GM19023 (cell line): ENCODE measurements around the gene TTLL3.

Experiments used
- ATAC-seq: cut with Tn5 transposase; IDR thresholded peaks from one replicate; pipeline ENCODE4 v1.9.1; 2021; ENCODE audit warnings: mild to moderate bottlenecking, moderate library complexity; ENCODE audit not compliant: unreplicated experiment

TTLL3 gene

DNA sequence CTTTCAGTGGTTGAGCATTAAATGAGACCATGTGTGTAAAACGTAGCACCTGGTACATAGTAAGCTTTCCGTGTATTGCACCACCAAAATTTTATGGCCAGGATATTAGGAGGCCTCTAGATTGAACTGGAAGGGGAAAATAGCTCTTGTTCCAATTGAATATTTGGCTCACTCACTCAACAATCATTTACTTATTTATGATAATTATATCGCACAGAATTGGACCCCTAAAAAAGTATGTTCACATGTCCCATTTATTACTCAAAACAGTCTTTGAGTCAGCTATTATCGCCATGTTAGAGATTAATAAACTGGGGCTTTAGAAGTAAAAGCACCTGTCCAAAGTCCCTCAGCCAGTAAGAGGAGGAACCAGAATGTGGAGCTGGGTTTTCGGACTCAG, 5.1 kb upstream of the TTLL3 start:
- ATAC-seq, result no peak

GRCh38 chr3:9806137-9806536, 3.9 kb upstream of the TTLL3 start:
- ATAC-seq, result no peak

GRCh38 chr3:9806688-9807589, 3.1 kb upstream of the TTLL3 start:
- no peak for ATAC-seq

- ATAC-seq, result no peak
These were observed 2.1 kb upstream of the TTLL3 start for GRCh38 chr3:9807981-9808344.

DNA sequence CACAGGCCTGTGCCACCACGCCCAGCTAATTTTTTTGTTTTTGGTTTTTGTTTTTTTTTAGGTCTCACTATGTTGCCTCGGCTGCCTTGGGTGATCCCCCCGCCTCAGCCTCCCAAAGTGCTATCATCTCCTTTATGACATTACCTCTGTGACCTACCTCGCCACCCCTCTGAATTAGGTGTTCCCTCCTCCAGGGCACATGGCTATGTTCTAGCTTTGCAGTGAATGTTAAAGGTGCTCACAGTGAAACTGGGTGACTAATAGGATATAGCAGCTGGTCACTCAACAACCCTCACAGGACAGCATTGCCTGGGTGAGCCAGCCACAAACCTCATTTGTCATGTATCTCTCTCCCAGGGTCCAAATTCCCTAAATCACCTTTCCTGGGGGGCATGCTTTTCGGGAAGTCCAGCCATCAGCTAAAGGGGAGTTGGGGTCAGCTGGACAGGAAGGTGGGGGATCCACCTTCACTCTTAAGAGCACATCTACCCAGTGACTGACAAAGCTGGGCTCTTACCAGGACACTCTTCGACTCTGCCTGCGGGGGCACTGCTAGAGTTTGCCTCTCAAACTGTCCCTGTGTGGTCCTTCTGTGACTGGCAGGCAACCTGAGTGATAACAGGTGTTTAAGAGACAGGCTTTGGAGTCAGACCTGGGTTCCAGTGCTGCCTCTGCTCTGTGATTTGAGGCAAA, 1.6 kb upstream of the TTLL3 start:
- peak; percentile 54 for ATAC-seq

DNA sequence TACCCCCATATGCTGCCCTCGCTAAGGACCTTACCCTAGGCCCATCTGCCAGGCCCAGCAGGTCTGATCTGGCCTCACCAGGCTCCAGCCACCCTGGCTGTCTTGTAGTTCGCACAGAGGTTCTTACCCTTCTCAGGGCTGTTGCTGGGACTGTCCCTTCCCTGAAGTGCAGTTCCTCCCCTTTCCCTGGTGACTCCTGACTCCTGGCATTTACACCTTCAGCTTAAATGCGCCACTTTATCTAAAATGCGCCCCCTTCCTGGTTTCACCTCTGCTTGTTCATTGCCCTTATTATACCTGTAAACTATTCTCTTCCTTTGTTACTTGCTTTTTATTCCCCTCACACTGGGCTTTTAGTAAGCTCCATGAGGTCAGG, 835 bp upstream of the TTLL3 start:
- ATAC-seq, result no peak

- no peak for ATAC-seq
These were observed 340 bp downstream of the TTLL3 start for GRCh38 chr3:9810433-9810770.

DNA sequence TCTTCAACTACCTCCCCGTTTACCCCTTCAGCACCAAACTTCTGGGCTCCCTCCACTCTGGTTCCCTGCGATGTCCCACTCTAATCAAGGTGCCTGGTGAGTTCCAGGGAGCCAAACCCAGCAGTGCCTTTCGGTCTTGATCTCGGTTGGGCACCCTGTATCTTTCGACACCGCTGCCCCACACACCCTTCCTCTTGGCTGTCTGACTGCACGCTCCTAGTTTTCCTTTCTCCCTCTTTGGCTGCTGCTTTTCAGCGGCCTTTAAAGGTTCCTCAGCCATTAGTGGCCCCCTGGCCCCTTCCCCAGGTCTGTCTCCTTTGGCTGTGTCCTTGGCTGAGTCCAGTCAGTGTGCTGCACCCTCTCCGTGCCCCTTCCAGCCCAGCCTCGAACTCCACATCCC, 784 bp downstream of the TTLL3 start:
- no peak for ATAC-seq

- ATAC-seq, result no peak
These were observed 2.9 kb downstream of the TTLL3 start for GRCh38 chr3:9812870-9813483.

DNA sequence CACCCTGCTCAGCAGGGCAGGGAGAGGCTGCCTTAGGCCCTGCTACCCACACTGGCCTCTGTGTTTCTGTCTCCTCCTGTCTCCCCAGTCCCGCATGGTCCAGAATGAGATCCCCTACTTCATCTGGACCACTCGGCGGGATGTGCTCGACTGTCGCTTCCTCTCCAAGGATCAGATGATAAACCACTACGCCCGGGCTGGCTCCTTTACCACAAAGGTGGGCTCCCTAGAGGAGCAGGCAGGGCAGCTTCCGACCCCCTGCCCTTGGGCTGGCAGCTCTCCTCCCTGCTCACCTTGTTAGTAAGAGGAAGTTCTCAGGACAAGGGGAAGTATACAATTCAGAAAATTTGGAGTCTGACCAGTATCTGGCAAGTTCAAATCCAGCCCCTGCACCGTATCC, 5.9 kb downstream of the TTLL3 start:
- no peak for ATAC-seq

DNA sequence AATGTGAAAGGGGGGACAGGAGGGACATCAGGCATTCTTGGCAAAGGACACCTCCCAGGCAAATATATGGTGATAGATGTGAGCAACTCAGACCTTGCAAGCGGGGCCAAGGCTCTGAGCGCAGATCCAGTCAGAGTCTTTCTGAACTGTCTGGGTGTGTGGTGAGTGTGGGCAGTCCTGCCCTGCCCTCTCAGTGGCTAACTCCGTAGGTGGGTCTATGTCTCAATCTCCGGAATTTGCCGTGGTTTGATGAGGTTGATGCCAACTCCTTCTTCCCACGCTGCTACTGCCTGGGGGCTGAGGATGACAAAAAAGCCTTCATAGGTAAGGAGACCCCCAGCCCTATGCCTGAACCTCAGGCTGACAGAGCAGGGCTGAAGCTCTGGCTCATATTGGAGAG, 7.4 kb downstream of the TTLL3 start:
- no peak for ATAC-seq

- no peak for ATAC-seq
These were observed 8.7 kb downstream of the TTLL3 start for GRCh38 chr3:9818666-9819335.

DNA sequence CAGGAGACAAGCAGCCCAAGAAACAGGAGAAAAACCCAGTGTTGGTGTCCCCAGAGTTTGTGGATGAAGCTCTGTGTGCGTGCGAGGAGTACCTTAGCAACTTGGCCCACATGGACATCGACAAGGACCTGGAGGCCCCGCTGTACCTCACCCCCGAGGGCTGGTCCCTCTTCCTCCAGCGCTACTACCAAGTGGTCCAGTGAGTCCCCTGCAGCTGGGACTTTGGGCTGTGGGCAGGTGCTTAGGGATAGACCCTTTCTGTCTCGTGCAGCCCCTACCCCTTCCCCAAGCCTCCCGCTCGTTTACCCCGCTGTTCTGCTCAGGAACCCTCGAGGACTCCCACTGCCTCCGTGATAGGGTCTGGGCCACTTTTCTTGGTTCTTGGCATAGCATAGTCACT, 10.5 kb downstream of the TTLL3 start:
- ATAC-seq, result no peak

- ATAC-seq, result no peak
These were observed 10.9 kb downstream of the TTLL3 start for GRCh38 chr3:9820946-9821345.

DNA sequence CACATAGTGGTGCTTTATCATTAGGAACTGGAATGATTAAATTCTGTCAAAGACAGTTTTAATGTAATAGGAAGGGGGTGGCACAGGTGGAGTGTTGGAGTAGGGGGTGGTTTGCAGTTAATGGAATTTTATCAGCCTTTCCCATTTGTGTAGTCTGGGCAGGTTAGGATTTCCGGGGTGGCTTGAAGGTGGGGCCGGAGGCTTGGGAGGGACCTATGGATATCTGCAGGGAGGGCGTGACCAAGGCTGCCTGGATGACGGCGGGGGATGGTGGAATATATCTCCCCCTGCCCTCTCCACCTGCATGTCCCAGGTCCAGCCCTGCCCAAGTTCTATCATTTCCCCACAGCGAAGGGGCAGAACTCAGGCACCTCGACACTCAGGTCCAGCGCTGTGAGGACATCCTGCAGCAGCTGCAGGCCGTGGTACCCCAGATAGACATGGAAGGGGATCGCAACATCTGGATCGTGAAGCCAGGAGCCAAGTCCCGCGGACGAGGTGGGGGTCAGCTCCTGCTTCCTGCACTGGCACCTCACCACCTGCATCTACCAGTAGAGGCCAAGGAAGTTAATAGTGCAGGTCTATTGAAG, 15.5 kb downstream of the TTLL3 start:
- no peak for ATAC-seq

GRCh38 chr3:9826815-9827573, 16.9 kb downstream of the TTLL3 start:
- ATAC-seq, result no peak

DNA sequence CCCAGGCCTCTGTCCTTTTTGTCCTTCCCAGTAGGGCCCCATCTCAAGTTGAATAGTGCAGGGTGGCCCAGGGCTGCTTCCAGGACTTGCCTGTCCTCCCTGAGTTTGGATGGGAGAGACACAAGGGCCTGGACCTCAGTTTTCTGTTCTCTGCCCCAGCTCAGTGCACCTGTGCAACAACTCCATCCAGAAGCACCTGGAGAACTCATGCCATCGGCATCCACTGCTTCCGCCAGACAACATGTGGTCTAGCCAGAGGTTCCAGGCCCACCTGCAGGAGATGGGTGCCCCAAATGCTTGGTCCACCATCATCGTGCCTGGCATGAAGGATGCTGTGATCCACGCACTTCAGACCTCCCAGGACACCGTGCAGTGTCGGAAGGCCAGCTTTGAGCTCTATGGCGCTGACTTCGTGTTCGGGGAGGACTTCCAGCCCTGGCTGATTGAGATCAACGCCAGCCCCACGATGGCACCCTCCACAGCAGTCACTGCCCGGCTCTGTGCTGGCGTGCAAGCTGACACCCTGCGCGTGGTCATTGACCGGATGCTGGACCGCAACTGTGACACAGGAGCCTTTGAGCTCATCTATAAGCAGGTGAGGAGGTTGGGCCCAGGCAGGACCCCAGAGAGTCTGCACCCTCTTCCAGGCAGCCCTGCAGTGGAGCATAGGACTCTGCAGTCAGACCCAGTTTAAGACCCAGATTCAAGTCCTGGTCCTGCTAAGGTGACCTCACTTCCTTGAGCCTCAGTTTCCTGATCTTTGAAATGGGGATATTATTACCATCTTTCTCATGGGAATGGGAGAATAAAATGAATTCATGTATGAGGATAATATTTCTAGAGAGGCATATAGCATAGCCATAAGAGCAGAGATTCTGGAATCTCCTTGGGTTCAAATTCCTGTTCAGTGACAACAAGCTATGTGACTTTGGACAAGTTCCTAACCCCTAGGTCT, 19.0 kb downstream of the TTLL3 start:
- no peak for ATAC-seq

- no peak for ATAC-seq
These were observed 21.2 kb downstream of the TTLL3 start for GRCh38 chr3:9831253-9831652.

GRCh38 chr3:9833078-9833477, 23.0 kb downstream of the TTLL3 start:
- ATAC-seq, result no peak
